Osteocyte (in vitro differentiated cells): ENCODE results near the gene RGL3. TPM values are rescaled to one million over a fixed set of nuclear protein-coding genes. Genes with fewer than 3 reads are reported as not detected.
A peak's percentile ranks its signal among the peaks of the same experiment; 100 is the strongest.

ENCODE experiments used
- DNase-seq: peaks from one replicate; pipeline ENCODE4 v3.0.0; 2021; ENCODE audit warnings: mixed read lengths; ENCODE audit not compliant: unreplicated experiment; ENCODE audit errors: extremely low spot score
- H3K27ac Mint-ChIP-seq: one replicate; pipeline ENCODE4 v1.8.0; 2021; ENCODE audit warnings: mild to moderate bottlenecking, mixed read lengths; ENCODE audit not compliant: unreplicated experiment
- H3K27me3 Mint-ChIP-seq: one replicate; pipeline ENCODE4 v1.8.0; 2021; ENCODE audit warnings: mixed read lengths; ENCODE audit not compliant: unreplicated experiment
- H3K36me3 Mint-ChIP-seq: one replicate; pipeline ENCODE4 v1.8.0; 2021; ENCODE audit warnings: mixed read lengths; ENCODE audit not compliant: unreplicated experiment
- H3K4me1 Mint-ChIP-seq: one replicate; pipeline ENCODE4 v1.8.0; 2021; ENCODE audit warnings: mixed read lengths; ENCODE audit not compliant: unreplicated experiment
- H3K4me3 Mint-ChIP-seq: one replicate; pipeline ENCODE4 v1.8.0; 2021; ENCODE audit warnings: mild to moderate bottlenecking, moderate library complexity, mixed read lengths; ENCODE audit not compliant: unreplicated experiment
- H3K9me3 Mint-ChIP-seq: one replicate; pipeline ENCODE4 v1.8.0; 2021; ENCODE audit warnings: mixed read lengths; ENCODE audit not compliant: unreplicated experiment
- total RNA-seq: library from RNA; stranded (reverse); gene quantifications from 2 replicates; pipeline ENCODE4 v1.2.1, GENCODE V29; 2021
- TF ChIP-seq, protein P1 (sequence below): fragments of 200-600 bp; sonication (generic); IDR thresholded peaks from 2 replicates; pipeline ENCODE4 v1.5.0; 2021; ENCODE audit warnings: antibody characterized with exemption, mild to moderate bottlenecking, moderate library complexity

Gene RGL3
- total RNA-seq, 1 donor from 2014 or later, result 1.9 TPM

DNA sequence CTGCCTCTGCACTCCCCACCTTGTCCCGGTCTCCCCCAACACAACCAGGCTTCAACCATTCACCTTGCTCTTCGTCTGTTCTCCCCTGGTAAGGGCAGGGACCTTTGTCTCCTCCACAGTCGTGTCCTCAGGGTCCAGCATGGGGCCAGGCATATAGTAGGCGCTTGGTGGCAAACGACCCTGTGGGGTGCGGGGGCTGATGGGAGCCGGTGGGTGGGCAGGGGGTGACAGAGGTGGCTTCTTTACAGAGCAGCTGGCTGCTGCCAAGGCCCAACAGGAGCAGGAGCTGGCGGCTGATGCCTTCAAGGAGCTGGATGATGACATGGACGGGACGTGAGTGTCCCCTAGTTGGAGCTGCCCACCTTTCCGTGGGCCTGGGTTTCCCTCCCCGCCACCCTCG lies 26.0 kb upstream of the RGL3 start:
- Mint-ChIP-seq H3K27ac (no peak overlapping the region), H3K27me3 (no peaks in the 10 kb centered on the region), H3K4me3 (no peak overlapping the region), H3K36me3 (peaks cover 15% of the 10 kb centered on the region), H3K4me1 (no peaks in the 10 kb centered on the region), H3K9me3 (no peaks in the 10 kb centered on the region)
- TF ChIP-seq, protein P1, sequence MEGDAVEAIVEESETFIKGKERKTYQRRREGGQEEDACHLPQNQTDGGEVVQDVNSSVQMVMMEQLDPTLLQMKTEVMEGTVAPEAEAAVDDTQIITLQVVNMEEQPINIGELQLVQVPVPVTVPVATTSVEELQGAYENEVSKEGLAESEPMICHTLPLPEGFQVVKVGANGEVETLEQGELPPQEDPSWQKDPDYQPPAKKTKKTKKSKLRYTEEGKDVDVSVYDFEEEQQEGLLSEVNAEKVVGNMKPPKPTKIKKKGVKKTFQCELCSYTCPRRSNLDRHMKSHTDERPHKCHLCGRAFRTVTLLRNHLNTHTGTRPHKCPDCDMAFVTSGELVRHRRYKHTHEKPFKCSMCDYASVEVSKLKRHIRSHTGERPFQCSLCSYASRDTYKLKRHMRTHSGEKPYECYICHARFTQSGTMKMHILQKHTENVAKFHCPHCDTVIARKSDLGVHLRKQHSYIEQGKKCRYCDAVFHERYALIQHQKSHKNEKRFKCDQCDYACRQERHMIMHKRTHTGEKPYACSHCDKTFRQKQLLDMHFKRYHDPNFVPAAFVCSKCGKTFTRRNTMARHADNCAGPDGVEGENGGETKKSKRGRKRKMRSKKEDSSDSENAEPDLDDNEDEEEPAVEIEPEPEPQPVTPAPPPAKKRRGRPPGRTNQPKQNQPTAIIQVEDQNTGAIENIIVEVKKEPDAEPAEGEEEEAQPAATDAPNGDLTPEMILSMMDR, result no peak
- DNase-seq, result no peak

DNA sequence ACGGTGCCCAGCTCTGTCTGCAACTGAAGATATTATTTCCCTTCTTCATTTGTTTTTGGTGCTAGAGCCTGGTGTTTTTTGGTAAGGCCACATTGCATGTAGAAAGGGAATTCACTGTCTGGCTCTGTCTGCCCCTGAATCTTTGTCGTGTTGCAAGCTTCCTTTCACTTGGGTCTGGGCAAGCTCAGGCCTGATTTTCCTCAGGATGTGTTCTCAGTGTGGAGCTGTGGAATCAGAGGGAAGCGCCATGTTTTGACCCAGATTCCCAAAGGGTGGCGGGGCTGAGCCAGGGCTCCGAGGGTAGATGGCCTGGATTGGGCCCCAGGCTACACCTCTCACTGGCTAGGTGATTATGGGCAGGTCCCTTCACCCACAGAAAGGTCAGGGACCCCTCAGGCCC lies 24.9 kb upstream of the RGL3 start:
- DNase-seq, result no peak
- Mint-ChIP-seq H3K36me3 (peaks cover 17% of the 10 kb centered on the region), H3K4me1 (no peaks in the 10 kb centered on the region), H3K4me3 (no peak overlapping the region), H3K9me3 (no peaks in the 10 kb centered on the region), H3K27ac (no peak overlapping the region), H3K27me3 (no peaks in the 10 kb centered on the region)
- TF ChIP-seq, protein P1, result no peak

DNA sequence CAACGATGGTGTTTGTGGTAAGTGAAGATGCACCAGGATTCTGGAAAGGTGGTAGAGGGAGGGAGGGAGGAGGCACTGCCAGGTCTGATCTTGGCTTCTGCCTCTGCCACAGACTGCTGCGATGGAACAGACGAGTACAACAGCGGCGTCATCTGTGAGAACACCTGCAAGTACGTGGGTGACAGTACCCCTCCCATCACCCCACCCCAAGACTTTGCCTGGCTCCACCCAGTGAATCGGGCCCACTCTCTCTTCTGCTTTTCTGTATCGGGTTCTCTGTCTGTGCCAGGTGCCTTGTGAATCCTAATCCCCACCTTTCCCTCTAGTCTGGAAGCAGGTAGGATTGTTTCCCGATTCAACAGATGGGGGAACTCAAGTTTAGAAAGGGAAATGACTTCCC lies 18.8 kb upstream of the RGL3 start:
- no peak overlapping the region for H3K27ac Mint-ChIP-seq
- H3K4me3 Mint-ChIP-seq, result peak overlapping the region; percentile 54

GRCh38 chr19:11435833-11436313 lies 16.8 kb upstream of the RGL3 start:
- no peak for DNase-seq
- TF ChIP-seq, protein P1, result no peak
- H3K36me3 Mint-ChIP-seq, result peaks cover 13% of the 10 kb centered on the region
- no peaks in the 10 kb centered on the region for H3K9me3 Mint-ChIP-seq
- H3K27ac Mint-ChIP-seq, result peak overlapping the region; percentile 97
- no peaks in the 10 kb centered on the region for H3K27me3 Mint-ChIP-seq
- H3K4me1 Mint-ChIP-seq, result peaks cover 18% of the 10 kb centered on the region
- H3K4me3 Mint-ChIP-seq, result peak overlapping the region; percentile 100

More for the DNA sequence above, 18.8 kb upstream of the RGL3 start:
- peaks cover 18% of the 10 kb centered on the region for H3K4me1 Mint-ChIP-seq
- H3K36me3 Mint-ChIP-seq, result peaks cover 23% of the 10 kb centered on the region
- TF ChIP-seq, protein P1, result no peak
- H3K27me3 Mint-ChIP-seq, result no peaks in the 10 kb centered on the region
- DNase-seq, result no peak
- no peaks in the 10 kb centered on the region for H3K9me3 Mint-ChIP-seq

- peaks cover 18% of the 10 kb centered on the region for H3K4me1 Mint-ChIP-seq
- H3K27ac Mint-ChIP-seq, result peak within 1 kb of the TSS; percentile 97
- peak within 1 kb of the TSS; percentile 100 for H3K4me3 Mint-ChIP-seq
- H3K27me3 Mint-ChIP-seq, result no peaks in the 10 kb centered on the region
- peak; percentile 100 for DNase-seq
- peaks cover 10% of the 10 kb centered on the region for H3K36me3 Mint-ChIP-seq
- TF ChIP-seq, protein P1, result peak; percentile 85
- no peaks in the 10 kb centered on the region for H3K9me3 Mint-ChIP-seq
Observed at GRCh38 chr19:11435057-11435832, 16.1 kb upstream of the RGL3 start, which contains the start of the genes ODAD3 and PRKCSH. TSS of gene ODAD3 (minus strand) at chr19:11435121. CDS start at chr19:11435016, 105 bp downstream. TSS of gene PRKCSH (plus strand) at chr19:11435635. CDS start at chr19:11436118, 483 bp downstream.
